RWPE1 (cell line): Measurements from ENCODE around the gene FXR1.

Experiments used
- CTCF ChIA-PET: fragments of 350-600 bp; sonication (Branson Sonifier 250); formaldehyde crosslinking; extraction: SDS; loops from one replicate; lab custom pipeline; 2021; lab: Yijun Ruan, JAX
- POLR2A ChIA-PET: fragments of 400-600 bp; formaldehyde crosslinking; extraction: SDS; loops from one replicate; lab custom pipeline; 2020; ENCODE audit warnings: antibody characterized with exemption; ENCODE audit not compliant: low non-redundant PET; lab: Yijun Ruan, JAX
- DNase-seq: peaks from one replicate; pipeline ENCODE4 v3.0.0; 2012; ENCODE audit warnings: low spot score
- H3K27ac ChIP-seq: fragments of 450-650 bp; 2 replicates; pipeline ENCODE4 v1.5.1; 2017
- TF ChIP-seq, protein P1 (sequence below): fragments of 450-650 bp; conservative IDR thresholded peaks from 2 replicates; pipeline ENCODE4 v1.5.1; 2017; ENCODE audit warnings: low read depth, mild to moderate bottlenecking

FXR1 gene

DNA sequence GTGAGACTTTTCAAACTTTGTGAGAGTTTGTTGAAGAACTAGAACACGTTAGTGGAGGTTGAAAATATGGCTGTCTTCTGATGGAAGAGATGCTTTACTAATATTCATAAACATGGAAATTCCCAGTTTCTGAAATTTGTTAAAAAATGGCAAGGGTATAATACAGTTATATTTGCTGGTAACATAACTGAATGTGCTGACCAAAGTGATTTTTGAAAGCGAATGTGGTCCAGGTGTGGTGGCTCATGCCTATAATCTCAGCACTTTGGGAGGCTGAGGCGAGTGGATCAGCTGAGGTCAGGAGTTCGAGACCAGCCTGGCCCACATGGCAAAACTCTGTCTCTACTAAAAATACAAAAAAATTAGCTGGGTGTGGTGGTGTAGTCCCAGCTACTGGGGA is 18.1 kb downstream of the FXR1 start:
- ChIA-PET CTCF (interaction anchor here (0.6 to 0.8 kb wide), 2 partner anchors 45 to 49 kb away, joined by 3 read pairs; no protein-coding TSS in a partner anchor), POLR2A (no interaction called here)
- TF ChIP-seq, protein P1, sequence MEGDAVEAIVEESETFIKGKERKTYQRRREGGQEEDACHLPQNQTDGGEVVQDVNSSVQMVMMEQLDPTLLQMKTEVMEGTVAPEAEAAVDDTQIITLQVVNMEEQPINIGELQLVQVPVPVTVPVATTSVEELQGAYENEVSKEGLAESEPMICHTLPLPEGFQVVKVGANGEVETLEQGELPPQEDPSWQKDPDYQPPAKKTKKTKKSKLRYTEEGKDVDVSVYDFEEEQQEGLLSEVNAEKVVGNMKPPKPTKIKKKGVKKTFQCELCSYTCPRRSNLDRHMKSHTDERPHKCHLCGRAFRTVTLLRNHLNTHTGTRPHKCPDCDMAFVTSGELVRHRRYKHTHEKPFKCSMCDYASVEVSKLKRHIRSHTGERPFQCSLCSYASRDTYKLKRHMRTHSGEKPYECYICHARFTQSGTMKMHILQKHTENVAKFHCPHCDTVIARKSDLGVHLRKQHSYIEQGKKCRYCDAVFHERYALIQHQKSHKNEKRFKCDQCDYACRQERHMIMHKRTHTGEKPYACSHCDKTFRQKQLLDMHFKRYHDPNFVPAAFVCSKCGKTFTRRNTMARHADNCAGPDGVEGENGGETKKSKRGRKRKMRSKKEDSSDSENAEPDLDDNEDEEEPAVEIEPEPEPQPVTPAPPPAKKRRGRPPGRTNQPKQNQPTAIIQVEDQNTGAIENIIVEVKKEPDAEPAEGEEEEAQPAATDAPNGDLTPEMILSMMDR: no peak
- no peak for DNase-seq
- H3K27ac ChIP-seq: no peak overlapping the region

DNA sequence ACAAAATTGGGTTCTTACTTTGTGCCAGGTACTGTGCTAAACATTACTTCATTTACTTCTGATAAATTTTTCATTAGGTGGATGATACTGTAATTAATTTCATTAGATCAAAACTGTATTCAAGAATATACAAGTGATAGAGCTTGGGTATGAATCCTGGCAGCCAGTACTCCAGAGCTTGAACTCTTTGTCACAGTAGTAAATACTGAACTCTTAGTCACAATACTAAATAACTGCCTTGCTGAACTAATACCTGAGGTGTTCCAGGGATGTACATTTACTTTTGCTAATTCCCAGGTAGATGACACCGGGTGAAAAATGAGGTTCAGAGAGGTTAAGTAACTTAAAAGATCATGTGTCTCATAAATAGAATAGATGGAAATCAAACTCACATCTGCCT is 20.3 kb downstream of the FXR1 start:
- no peak overlapping the region for H3K27ac ChIP-seq
- ChIA-PET CTCF (no interaction called here), POLR2A (no interaction called here)
- TF ChIP-seq, protein P1: no peak
- DNase-seq: no peak

DNA sequence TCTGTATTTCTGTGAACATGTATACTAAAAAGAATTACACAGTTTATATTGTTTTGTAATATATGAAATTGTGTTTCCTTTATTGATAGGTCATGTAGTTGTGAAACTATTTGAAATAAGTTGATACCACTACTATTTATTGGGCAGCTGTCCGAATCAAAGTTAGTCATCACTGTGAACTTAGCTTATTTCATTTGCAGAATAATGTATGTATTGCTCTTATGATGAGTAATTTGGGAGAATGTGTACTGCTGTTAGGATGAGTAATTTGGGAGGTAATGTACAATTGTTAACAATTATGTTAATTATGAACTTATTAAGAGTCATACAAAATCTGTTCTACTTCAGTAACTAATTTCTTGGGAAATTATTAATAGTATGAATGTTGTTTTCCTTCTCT is 22.2 kb downstream of the FXR1 start:
- DNase-seq: peak; percentile 41
- ChIA-PET CTCF (interaction anchor here (0.6 to 2.6 kb wide), 2 partner anchors 22 to 26 kb away, joined by 8 to 12 read pairs; partner anchors contain the start of gene FXR1), POLR2A (no interaction called here)
- TF ChIP-seq, protein P1: no peak
- H3K27ac ChIP-seq: no peak overlapping the region

DNA sequence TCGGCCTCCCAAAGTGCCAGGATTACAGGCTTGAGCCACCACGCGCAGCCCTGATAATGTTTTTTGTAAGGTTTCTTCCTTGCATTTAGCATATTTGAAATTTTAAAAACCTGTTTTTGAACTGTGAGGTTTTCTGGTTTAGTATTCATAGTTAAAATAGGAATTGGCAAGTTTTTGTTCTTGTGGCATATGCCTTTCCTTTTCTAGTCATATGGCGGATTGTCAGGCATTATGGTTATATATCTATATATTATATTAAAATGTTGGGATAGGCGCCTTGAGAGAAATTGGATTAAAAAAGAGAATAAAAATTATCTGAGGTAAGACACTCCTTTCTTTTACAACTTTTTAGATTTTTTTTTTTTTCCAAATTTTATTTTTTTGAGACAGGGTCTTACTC is 28.4 kb downstream of the FXR1 start:
- no peak overlapping the region for H3K27ac ChIP-seq
- TF ChIP-seq, protein P1: no peak
- POLR2A ChIA-PET: no interaction called here
- CTCF ChIA-PET: no interaction called here
- DNase-seq: no peak

DNA sequence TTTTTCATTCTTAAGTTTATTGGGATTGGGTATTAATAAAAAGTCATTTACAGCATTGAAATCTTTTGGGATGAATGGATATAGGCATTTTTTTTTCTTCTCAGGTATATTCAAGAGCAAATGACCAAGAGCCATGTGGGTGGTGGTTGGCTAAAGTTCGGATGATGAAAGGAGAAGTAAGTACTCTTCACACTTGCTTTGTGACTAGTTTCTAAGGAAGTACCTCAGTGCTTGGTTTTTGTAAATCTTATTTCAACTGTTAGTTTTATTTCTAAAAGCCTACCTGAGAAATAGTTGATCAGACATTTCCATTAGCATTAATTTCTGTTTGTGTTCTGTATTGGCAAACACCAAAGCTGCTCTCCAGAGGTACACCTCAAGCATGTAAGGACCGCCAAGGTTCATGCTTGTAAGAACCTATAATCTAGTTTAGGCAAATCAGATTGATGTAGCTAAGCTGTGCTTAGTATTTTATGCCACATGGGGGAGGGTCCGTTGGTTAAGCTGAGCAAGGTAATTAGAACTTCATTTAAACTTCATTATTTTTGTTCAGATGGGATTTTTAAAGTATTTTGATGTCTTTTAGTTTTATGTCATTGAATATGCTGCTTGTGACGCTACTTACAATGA is 35.4 kb downstream of the FXR1 start:
- TF ChIP-seq, protein P1: no peak
- DNase-seq: no peak
- H3K27ac ChIP-seq: no peak overlapping the region
- CTCF ChIA-PET: interaction anchor here (0.6 to 0.7 kb wide), 2 partner anchors 29 to 1690 kb away, joined by 3 read pairs; no protein-coding TSS in a partner anchor
- POLR2A ChIA-PET: no interaction called here

DNA sequence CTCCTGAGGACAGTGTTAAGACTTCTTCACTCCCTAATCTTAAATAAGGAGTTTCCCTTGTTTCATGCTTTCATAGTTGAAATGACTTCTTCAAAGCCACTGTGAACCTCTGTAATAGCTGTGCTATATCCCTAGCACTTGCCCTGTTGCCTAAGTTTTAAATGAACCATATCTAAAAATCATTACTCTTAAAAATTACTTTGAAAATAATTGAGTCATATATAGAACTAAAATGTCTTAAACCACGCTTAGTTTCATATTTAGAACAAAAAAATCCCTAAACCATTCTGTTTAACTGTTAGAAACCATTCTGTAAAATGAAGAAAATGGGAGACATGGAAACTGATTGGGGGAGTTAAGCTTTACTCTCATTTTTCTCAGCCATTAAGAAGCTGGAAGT is 47.2 kb downstream of the FXR1 start:
- ChIA-PET POLR2A (no interaction called here), CTCF (interaction anchor here (0.5 to 0.6 kb wide), 2 partner anchors 151 to 217 kb away, joined by 3 to 4 read pairs; no protein-coding TSS in a partner anchor)
- no peak overlapping the region for H3K27ac ChIP-seq
- TF ChIP-seq, protein P1: no peak
- DNase-seq: no peak
